Neutrophil (primary cell): ENCODE data around the gene CD55.
A peak's percentile ranks its signal among the peaks of the same experiment; 100 is the strongest.

Experiments
- H3K27ac ChIP-seq: fragments of 200-600 bp; sonication (generic); 2 replicates; pipeline ENCODE4 v1.5.1; 2016; ENCODE audit warnings: mild to moderate bottlenecking, moderate library complexity
- H3K27me3 ChIP-seq: fragments of 200-600 bp; sonication (generic); 2 replicates; pipeline ENCODE4 v1.6.0; 2016; ENCODE audit warnings: mild to moderate bottlenecking
- H3K36me3 ChIP-seq: fragments of 200-600 bp; sonication (generic); 2 replicates; pipeline ENCODE4 v1.5.1; 2017
- H3K4me1 ChIP-seq, 2 experiments: fragments of 200-600 bp in 1 of 2; sonication (generic) in 1 of 2; 1 replicate in 1 of 2; 2 replicates in 1 of 2; pipeline versions ENCODE4 v1.5.1 to v1.6.1; 2013 to 2016; ENCODE audit warnings: low read depth in 1 of 2, low read length in 1 of 2, mild to moderate bottlenecking in 1 of 2, moderate library complexity in 1 of 2; ENCODE audit not compliant: control insufficient read depth in 1 of 2, insufficient read depth in 1 of 2
- H3K4me3 ChIP-seq, 2 experiments: fragments of 200-600 bp in 1 of 2; sonication (generic) in 1 of 2; 1 replicate in 1 of 2; 2 replicates in 1 of 2; pipeline ENCODE4 v1.5.1; 2013 to 2016; ENCODE audit warnings: low read depth in 1 of 2, low read length in 1 of 2, mild to moderate bottlenecking in 1 of 2, moderate library complexity in 1 of 2
- H3K9me3 ChIP-seq: fragments of 200-600 bp; sonication (generic); 2 replicates; pipeline ENCODE4 v1.5.1; 2016
- TF ChIP-seq, protein P1 (sequence below): fragments of 200-600 bp; sonication (generic); IDR thresholded peaks from 2 replicates; pipeline ENCODE4 v1.5.1; 2016; ENCODE audit warnings: antibody characterized with exemption

CD55 gene

DNA sequence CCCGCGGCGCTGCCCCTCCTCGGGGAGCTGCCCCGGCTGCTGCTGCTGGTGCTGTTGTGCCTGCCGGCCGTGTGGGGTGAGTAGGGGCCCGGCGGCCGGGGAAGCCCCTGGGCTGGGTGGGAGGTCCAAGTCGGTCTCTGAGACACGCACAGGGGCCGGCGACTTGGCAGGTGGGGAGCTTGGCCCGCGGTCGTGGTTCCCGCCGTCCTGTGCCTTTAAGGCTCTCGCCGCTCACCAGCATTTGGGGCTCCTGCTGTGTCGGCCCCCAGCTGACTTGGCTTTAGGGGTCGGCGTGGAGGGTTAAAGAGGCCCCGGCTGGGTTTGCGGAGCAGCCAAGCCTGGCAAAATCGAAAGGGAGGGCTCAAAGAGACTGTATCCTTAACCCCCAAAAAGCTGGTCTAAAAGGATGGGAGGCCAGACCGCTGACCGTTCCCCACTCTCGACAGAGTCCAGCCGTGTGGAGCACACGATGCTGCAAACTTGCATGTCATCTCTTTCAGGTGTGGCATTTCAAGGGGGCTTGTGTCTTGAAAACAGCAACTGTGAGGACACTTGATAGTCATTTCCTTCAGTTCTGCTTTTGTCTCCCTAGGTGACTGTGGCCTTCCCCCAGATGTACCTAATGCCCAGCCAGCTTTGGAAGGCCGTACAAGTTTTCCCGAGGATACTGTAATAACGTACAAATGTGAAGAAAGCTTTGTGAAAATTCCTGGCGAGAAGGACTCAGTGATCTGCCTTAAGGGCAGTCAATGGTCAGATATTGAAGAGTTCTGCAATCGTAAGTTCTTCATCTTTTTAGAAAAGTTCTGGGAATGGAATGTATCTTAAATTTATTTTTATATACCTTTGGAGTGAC lies 540 bp downstream of the CD55 start:
- TF ChIP-seq, protein P1, sequence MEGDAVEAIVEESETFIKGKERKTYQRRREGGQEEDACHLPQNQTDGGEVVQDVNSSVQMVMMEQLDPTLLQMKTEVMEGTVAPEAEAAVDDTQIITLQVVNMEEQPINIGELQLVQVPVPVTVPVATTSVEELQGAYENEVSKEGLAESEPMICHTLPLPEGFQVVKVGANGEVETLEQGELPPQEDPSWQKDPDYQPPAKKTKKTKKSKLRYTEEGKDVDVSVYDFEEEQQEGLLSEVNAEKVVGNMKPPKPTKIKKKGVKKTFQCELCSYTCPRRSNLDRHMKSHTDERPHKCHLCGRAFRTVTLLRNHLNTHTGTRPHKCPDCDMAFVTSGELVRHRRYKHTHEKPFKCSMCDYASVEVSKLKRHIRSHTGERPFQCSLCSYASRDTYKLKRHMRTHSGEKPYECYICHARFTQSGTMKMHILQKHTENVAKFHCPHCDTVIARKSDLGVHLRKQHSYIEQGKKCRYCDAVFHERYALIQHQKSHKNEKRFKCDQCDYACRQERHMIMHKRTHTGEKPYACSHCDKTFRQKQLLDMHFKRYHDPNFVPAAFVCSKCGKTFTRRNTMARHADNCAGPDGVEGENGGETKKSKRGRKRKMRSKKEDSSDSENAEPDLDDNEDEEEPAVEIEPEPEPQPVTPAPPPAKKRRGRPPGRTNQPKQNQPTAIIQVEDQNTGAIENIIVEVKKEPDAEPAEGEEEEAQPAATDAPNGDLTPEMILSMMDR, result no peak
- peaks cover 78 to 82% of the 10 kb centered on the region in 2 experiments for H3K4me1 ChIP-seq
- H3K36me3 ChIP-seq, result peaks cover 47% of the 10 kb centered on the region
- no peaks in the 10 kb centered on the region for H3K27me3 ChIP-seq
- H3K4me3 ChIP-seq, result peak overlapping the region; percentile 83 to 90
- H3K9me3 ChIP-seq, result no peaks in the 10 kb centered on the region
- peak overlapping the region; percentile 98 for H3K27ac ChIP-seq

DNA sequence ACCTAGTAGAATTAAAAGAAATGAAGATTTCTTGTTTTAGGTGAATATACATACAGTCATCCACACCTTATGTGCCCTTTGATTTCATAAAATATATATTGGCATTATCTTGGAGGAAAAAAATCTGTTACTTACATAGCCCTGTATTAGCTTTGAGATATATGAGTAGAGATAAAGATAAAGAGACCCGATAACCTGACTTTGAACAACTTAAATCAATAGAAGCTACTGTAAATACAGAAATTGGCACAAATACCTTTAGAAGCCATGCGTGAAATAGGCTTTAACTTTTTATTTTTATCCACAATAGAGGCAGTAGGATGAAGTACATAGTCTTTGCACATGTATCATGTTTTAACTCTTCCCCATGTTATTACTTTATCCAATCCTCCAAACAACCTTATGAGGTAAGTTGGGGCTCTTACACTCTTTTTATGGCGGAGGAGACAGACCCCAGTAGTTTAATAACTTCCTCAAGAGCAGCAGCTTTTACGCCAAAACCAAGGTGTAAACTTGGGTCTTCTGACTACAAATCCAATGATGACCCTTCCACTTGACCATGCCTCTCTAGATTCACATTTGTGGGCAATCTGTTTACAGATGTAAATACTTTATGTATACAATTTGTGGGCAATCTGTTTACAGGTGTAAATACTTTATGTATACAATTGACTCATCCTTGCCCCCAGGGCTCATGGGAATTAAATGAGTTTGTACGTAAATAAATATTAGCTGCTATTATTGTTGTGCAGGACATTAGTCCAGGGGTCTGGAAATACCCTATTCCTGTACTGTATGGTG lies 2.1 kb downstream of the CD55 start:
- no peaks in the 10 kb centered on the region for H3K9me3 ChIP-seq
- no peaks in the 10 kb centered on the region for H3K27me3 ChIP-seq
- TF ChIP-seq, protein P1, result no peak
- H3K4me1 ChIP-seq, result peaks cover 78 to 82% of the 10 kb centered on the region in 2 experiments
- peak overlapping the region; percentile 50 for H3K27ac ChIP-seq
- peak overlapping the region; percentile 83 to 90 for H3K4me3 ChIP-seq
- H3K36me3 ChIP-seq, result peaks cover 63% of the 10 kb centered on the region

- Histone ChIP-seq H3K4me1 (peaks cover 81 to 95% of the 10 kb centered on the region in 2 experiments), H3K27ac (peak overlapping the region; percentile 62), H3K27me3 (no peaks in the 10 kb centered on the region), H3K9me3 (no peaks in the 10 kb centered on the region), H3K4me3 (no peak overlapping the region), H3K36me3 (peaks cover 99% of the 10 kb centered on the region)
- TF ChIP-seq, protein P1, result no peak
Observed at GRCh38 chr1:207328004-207328403, 6.5 kb downstream of the CD55 start.

DNA sequence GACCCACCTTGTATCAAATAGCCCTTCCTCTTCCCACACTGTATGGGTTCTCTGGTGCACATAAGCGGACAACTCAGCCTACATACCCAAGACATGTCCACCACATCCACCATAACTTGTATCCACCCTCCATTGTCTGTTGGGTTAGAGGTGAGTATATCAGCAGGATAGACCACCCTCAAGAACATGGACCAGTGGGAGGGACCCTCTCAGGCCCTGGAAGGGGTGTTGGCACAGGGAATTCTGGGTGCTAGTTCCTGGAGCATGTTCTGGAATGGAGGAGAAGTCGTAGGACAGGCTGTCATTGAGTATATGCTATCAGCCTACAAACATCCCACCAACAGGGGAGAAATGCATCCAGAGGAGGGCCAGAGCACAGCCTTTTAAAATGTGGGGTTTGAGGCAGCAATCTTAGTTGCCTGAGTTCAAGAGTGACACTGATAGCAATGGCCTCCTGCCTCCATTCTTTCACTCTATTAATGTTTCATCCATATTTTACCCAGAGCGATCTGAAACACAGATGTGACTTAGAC lies 7.5 kb downstream of the CD55 start:
- peaks cover 95% of the 10 kb centered on the region for H3K36me3 ChIP-seq
- H3K4me1 ChIP-seq, result peaks cover 81 to 95% of the 10 kb centered on the region in 2 experiments
- TF ChIP-seq, protein P1, result no peak
- peak overlapping the region; percentile 62 for H3K27ac ChIP-seq
- H3K27me3 ChIP-seq, result no peaks in the 10 kb centered on the region
- H3K9me3 ChIP-seq, result no peaks in the 10 kb centered on the region
- no peak overlapping the region for H3K4me3 ChIP-seq

DNA sequence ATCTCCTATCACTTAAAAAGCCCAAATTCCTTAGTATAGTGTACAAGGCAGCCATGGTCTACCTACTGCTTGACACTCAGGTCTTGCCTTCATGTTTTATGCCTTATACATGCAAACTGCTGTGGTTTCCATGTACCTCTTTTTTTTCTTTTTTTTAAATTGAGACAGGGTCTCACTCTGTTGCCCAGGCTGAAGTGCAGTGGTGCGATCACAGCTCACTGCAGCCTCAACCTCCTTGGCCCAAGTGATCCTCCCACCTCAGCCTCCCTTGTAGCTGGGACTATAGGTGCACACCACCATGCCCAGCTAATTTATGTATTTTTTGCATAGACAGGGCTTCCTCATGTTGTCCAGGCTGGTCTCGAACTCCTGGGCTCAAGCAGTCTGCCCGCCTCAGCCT lies 8.0 kb downstream of the CD55 start:
- TF ChIP-seq, protein P1, result no peak

More for the DNA sequence above, 8.0 kb downstream of the CD55 start:
- Histone ChIP-seq H3K9me3 (no peaks in the 10 kb centered on the region), H3K4me3 (no peak overlapping the region), H3K27ac (peak overlapping the region; percentile 62), H3K27me3 (no peaks in the 10 kb centered on the region), H3K4me1 (peaks cover 81 to 95% of the 10 kb centered on the region in 2 experiments), H3K36me3 (peaks cover 92% of the 10 kb centered on the region)
